Medulla oblongata (tissue), 1 donor: Measurements from ENCODE around the gene HIPK3.
"Not testable (repeated sequence)": the region's sequence is repeated elsewhere in the genome, so short reads cannot be mapped to it uniquely, and the experiment has no call there.

Source experiments
- DNase-seq: peaks from one replicate; pipeline ENCODE4 v3.0.0-alpha.2; 2015; ENCODE audit errors: extremely low spot score

The HIPK3 gene

GRCh38 chr11:33258631-33259205 is 1.5 kb downstream of the HIPK3 start:
- DNase-seq = peak; percentile 73

DNA sequence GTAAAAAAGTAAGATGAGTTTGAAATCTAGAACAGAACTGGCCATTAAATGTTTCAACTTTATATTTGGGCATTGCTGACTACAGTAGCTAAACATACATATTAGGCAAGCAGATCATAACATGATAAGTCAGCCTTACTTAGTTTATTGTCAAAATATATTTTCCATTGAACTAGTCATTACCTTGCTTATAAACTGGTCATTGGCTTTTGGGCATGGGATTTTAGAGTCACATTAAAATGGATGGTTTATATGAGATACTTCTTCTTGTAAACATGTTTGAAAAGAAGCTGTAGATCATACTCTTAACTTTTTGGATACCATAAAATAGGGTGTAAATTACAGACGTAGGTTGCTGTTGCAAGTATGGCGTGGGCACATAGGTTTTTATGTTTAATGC is 2.7 kb downstream of the HIPK3 start:
- DNase-seq = no peak

GRCh38 chr11:33261350-33261749 is 4.2 kb downstream of the HIPK3 start:
- not testable (repeated sequence) for DNase-seq

DNA sequence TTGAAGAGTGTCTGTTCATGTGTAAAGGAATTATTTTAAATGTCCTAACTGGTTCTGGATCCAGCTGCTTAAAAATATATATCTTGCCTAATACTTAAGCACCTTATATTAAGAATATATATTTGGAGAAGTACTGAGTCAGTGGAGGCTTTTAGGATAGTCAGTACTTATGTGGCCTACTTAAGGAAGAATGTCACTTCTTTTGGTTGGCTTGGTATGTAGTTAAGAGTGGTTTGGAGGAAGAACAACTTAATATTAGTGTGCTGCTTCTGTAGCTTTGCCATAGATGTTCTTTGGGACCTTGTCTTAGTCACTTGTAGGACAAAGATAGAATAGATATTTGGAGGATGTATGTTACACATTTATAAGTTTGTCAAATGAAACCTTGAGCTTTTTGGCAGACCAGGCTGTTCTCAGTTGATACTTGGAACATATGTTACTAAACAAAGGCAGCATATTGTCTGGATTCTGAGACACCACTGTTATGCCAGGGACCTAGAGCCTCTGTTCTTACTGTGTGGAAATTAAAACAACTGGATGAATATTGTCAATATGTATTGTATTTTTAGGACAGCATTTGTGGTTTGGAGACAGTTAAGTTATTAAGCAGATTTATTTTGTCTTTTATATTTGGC is 4.9 kb downstream of the HIPK3 start:
- peak; percentile 20 for DNase-seq

DNA sequence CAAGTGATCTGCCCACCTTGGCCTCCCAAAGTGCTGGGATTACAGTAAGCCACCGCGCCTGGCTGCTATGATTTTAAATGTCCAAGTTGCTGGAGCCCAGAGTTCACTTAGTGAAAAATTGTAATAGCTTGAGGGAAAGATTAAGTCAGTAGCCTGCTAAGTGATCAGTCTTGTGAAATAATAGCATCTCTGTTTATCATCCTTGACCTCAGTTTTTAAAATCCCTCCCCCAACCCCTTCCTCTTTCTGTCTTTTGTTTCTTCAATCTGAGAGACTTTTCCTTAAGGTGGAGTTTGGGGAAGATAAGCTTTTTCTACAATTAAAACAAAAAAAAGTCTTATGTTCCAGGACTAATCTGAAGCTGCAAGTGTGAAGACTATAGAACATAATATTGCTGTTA is 6.4 kb downstream of the HIPK3 start:
- no peak for DNase-seq

- DNase-seq = no peak
Measured at GRCh38 chr11:33264926-33265325, 7.7 kb downstream of the HIPK3 start.

DNA sequence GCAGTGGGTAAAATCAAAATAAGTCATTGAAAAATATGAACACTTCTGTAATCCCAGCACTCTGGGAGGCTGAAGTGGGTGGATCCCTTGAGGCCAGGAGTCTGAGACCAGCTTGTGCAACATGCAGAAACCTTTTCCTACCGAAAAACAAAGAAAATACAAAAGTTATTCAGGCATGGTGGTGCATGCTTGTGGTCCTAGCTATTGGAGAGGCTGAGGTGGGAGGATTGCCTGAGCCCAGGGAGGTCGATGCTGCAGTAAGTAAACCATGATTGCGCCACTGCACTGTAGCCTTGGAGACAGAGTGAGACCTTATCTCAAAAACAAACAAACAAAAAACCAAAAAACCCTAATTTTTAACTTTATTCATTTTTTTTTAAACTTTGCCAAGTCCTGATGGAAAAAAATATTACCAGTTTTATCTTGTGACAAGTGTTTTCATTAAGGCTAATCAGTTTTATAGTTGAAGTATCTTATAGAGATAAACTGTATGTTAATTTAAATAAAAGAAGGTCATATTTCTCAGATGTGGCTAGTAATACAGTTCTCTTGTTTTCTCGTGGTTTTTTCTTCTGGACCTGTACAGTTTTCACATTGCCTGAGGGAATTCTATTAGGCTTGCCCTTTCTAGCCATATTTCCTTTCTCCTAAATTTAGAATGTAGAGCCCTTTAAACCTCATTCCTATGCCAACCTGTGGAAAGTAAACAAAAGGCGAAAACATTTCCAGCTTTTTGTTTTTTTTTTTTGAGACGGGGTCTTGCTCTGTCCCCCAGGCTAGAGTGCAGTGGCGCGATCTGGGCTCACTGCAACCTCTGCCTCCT is 9.4 kb downstream of the HIPK3 start:
- DNase-seq = no peak

DNA sequence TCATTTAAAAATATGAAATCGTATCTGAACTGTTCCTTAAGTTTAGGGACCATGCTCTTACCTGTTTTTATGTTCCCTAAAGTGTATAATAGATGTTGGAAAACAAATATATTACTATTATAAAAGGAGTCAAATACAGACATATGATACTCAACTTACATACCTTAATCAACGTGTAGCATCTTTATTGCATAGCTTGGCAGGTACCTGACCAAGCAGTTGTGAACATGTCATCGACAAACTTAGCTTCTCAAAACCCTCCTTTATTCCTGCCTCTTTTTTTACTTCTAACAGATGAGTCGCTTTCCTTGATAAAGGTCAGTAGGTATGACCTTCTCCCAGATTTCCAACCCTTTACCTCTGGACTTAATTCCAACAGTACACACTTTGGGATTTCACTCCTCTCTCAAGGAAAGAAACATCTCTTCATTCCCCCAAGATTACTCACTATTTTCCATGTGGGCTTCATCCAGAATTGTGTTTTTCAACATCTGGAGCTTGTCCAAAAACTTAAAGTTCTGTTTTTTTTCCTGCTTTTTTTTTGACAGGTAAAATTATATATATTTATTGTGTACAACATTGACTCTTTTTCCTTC is 11.9 kb downstream of the HIPK3 start:
- DNase-seq = no peak

- no peak for DNase-seq
Measured at GRCh38 chr11:33269822-33270221, 12.6 kb downstream of the HIPK3 start.

GRCh38 chr11:33271059-33271458 is 13.9 kb downstream of the HIPK3 start:
- DNase-seq = no peak

GRCh38 chr11:33272338-33273107 is 15.3 kb downstream of the HIPK3 start:
- no peak for DNase-seq

- no peak for DNase-seq
Measured at GRCh38 chr11:33273656-33274055, 16.5 kb downstream of the HIPK3 start.

DNA sequence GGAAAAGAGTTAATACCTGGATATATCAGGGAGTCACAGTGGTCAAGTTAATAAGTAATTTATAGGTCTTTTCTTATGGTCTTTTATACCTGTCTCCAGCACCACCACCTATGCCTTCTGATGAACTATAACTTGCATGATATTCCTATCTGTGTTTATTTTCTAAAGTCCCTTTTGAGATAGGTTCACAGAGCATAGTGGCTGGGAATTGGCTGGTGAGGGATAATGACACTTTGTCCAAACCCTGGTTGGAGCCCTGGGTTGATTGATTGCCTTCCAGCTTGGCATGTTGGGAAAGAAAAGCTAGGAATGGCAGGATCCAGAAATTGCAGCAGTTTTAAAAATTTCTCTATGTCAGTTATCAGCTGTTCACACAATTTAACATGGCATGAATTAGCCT is 23.2 kb downstream of the HIPK3 start:
- DNase-seq = no peak

- DNase-seq = no peak
Measured at GRCh38 chr11:33281758-33282157, 24.6 kb downstream of the HIPK3 start.

DNA sequence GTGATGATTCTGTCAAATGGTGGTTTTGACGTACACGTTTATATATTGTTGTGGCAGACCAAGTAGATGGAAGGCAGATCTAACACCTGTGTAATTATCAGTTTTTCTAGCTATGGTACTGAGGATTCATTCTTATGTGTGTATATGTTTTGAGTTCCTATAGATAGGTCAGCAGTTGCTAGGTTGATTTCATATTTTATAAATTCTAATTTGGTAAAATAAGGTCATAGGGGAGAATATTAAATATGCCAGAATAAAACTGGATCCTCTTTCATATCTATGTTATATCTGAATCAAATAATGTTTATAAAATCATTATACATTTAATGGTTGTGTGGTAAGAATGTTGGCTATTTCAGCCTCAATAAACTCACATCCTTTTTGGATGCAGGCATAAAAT is 27.6 kb downstream of the HIPK3 start:
- no peak for DNase-seq

GRCh38 chr11:33290319-33290718 is 33.1 kb downstream of the HIPK3 start:
- DNase-seq = no peak

DNA sequence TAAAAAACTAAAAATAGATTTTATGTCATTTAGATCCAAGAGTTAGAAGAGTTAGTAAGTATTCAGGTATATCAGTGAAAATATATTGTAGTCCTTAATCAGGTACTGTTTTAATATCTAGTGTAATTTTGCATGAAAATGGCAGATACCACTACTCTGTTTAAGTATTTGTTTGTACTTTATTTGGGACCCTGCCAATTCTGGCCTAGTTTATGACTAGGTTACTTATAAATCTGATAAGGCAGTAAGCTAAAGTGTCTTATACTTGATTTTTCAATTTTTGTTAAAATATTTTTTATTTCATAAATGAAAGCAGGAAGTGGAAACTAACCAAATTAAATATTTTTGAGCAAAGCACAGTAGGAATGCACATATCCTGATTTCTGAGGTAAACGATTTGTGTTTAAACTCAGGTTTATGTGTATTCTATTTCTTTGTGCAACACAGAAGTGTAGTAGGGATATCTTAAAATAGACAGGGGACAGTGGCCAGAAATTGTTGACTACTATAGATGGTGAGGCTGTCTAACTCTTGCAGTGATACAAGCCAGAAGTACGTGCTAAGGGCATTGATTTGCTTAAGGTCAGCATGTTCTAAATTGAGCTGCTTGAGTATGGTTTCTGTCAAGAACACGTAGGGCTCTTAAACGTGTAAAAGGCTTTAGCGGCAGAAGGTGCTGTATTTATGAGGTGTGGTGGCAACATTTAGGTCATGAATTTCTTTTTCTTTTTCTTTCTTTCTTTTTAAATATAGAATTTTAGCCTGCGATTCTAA is 34.0 kb downstream of the HIPK3 start:
- DNase-seq = no peak

DNA sequence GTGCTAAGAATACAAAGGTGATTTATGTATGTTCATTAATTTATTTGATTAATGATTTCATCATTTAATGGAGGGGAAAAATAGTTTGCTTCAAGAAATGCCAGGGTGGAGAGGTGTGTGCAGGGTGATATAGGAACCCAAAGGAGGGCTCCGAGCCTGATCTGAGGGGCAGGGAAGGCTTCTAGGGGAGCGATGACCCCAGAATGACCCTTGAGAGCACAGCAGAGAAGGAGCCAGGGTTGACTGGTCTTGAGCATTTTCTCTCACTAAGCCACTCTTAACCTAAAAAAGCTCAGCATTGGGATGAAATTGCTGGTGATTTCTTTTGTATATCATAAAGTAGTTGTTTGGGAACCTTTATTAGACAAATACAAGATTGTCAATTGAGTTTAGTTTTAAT is 35.1 kb downstream of the HIPK3 start:
- no peak for DNase-seq

DNA sequence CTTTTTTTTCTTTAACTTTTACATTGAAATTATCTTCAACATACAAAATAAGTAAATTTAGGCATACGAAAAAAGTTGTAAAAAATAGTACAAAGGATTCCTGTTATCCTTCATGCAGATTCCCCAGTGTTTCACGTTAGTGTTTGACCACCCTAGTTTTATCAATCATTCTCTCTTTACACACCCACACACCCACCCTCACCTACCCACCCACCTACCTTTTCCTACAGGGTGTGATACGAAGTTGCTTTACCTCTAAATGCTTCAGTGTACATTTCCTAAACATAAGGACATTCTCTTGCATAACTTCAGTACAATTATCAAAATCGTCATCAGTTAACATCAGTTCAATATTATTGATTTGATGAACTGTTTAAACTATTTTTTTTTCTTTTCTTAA is 37.0 kb downstream of the HIPK3 start:
- DNase-seq = no peak

DNA sequence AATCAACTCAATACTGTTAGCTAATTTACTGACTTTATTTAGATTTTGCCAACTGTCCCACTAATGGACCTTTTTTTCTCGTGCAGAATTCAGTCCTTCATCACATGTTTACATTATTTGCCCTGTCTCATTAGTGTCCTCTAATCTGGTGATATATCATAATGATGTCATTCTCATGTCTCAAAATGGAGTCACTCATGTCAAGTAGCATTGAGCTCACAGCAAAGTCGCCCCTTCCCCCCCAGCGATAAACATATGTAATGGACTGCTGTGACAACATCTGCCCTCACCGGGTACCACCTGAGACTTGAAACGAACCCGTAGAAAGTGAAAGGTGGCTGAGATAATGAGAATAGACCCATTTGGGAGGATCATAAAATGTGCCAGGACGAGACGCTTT is 37.6 kb downstream of the HIPK3 start:
- no peak for DNase-seq

GRCh38 chr11:33296695-33297094 is 39.5 kb downstream of the HIPK3 start:
- DNase-seq = no peak
